Endodermal cell (in vitro differentiated cells): ENCODE results near the gene RGS13. TPM values are rescaled to one million over a fixed set of nuclear protein-coding genes. Genes with fewer than 3 reads are reported as not detected.

ENCODE experiments used
- DNase-seq: peaks from one replicate; pipeline ENCODE4 v3.0.0-alpha.2; 2017
- H3K27ac ChIP-seq: 2 replicates; pipeline ENCODE4 v1.5.1; 2013; ENCODE audit warnings: mild to moderate bottlenecking, low read depth, low read length, moderate library complexity
- H3K27me3 ChIP-seq: 2 replicates; pipeline ENCODE4 v1.6.1; 2013; ENCODE audit warnings: mild to moderate bottlenecking, low read length, moderate library complexity; ENCODE audit not compliant: insufficient read depth, control insufficient read depth, poor library complexity, severe bottlenecking
- H3K36me3 ChIP-seq: 2 replicates; pipeline ENCODE4 v1.7.0; 2013; ENCODE audit warnings: mild to moderate bottlenecking, low read length, moderate library complexity; ENCODE audit not compliant: control insufficient read depth, insufficient read depth
- H3K4me1 ChIP-seq: one replicate; pipeline ENCODE4 v1.7.0; 2013; ENCODE audit warnings: low read length; ENCODE audit not compliant: control insufficient read depth, insufficient read depth
- H3K4me3 ChIP-seq: 2 replicates; pipeline ENCODE4 v1.5.1; 2013; ENCODE audit warnings: mild to moderate bottlenecking, low read length, moderate library complexity
- H3K9ac ChIP-seq: 2 replicates; pipeline ENCODE4 v1.6.1; 2013; ENCODE audit warnings: mild to moderate bottlenecking, low read length, moderate library complexity; ENCODE audit not compliant: poor library complexity, severe bottlenecking; ENCODE audit errors: extremely low read depth
- H3K9me3 ChIP-seq: 2 replicates; pipeline ENCODE4 v1.6.1; 2013; ENCODE audit warnings: mild to moderate bottlenecking, low read length, moderate library complexity; ENCODE audit not compliant: control insufficient read depth
- H3K27ac Mint-ChIP-seq: 2 replicates; pipeline ENCODE4 v1.8.0; 2020; ENCODE audit warnings: mixed read lengths
- H3K27me3 Mint-ChIP-seq: 2 replicates; pipeline ENCODE4 v1.8.0; 2021; ENCODE audit warnings: mild to moderate bottlenecking, mixed read lengths; ENCODE audit not compliant: insufficient read depth
- H3K36me3 Mint-ChIP-seq: 2 replicates; pipeline ENCODE4 v1.8.0; 2020; ENCODE audit warnings: low read depth, mixed read lengths
- H3K4me1 Mint-ChIP-seq: 2 replicates; pipeline ENCODE4 v1.8.0; 2020; ENCODE audit warnings: mixed read lengths
- H3K4me3 Mint-ChIP-seq: 2 replicates; pipeline ENCODE4 v1.8.0; 2020; ENCODE audit warnings: mild to moderate bottlenecking, moderate library complexity, mixed read lengths
- H3K9me3 Mint-ChIP-seq: 2 replicates; pipeline ENCODE4 v1.8.0; 2020; ENCODE audit warnings: mild to moderate bottlenecking, mixed read lengths
- whole genome bisulfite sequencing, 2 experiments: methylation state at CpG; one replicate each; pipeline versions ENCODE4 v1.1.5 to v1.1.7; 2013; ENCODE audit warnings: missing lambda C conversion rate in 2 of 2, mixed read lengths in 1 of 2; ENCODE audit not compliant: insufficient coverage in 1 of 2, insufficient read length in 1 of 2; 5-methylcytosine and 5-hydroxymethylcytosine counted together
- total RNA-seq, 2 donors: library from RNA; stranded (reverse); fragmentation: NEBNext Ultra II Directional in 1 of 2; extraction: Animal tissue kit (Norgen Biotek cat#: 25700) in 1 of 2; gene quantifications; 2 replicates in 1 of 2; 3 replicates in 1 of 2; pipeline ENCODE4 v1.2.1, GENCODE V29; 2021
- TF ChIP-seq, protein P1 (sequence below): fragments of 200-600 bp; sonication (generic); conservative IDR thresholded peaks from 2 replicates; pipeline ENCODE4 v1.5.0; 2021; ENCODE audit warnings: antibody characterized with exemption, mild to moderate bottlenecking

RGS13 gene
- total RNA-seq, 2 donors from 2014 or later, result not detected

DNA sequence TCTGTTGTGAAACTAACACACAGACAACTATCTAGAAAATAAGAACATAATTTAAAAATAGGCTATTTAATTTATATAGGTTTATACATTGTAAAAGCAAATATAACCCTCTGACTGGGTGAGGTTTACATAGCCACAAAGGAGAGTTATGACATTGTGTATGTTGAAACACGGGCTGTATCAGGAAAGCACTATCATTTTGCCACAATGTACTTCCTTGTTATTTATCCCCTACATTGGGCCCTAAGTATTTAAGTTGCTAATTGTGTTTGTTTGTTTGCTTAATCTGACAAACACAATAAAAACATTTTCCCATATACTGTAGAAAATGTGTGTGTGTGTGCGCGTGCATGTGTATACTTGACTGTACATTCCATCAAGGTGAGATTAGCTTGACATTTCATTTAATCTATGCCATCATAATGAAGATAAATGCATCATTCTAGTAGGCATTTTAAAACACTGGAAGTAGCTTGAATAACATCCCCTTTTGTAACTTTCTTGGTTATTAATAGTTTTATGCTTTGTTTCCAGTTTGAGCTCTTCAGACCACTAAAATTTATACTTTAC, 72.1 kb downstream of the RGS13 start:
- no peaks in the 10 kb centered on the region for H3K9me3 ChIP-seq
- TF ChIP-seq, protein P1, sequence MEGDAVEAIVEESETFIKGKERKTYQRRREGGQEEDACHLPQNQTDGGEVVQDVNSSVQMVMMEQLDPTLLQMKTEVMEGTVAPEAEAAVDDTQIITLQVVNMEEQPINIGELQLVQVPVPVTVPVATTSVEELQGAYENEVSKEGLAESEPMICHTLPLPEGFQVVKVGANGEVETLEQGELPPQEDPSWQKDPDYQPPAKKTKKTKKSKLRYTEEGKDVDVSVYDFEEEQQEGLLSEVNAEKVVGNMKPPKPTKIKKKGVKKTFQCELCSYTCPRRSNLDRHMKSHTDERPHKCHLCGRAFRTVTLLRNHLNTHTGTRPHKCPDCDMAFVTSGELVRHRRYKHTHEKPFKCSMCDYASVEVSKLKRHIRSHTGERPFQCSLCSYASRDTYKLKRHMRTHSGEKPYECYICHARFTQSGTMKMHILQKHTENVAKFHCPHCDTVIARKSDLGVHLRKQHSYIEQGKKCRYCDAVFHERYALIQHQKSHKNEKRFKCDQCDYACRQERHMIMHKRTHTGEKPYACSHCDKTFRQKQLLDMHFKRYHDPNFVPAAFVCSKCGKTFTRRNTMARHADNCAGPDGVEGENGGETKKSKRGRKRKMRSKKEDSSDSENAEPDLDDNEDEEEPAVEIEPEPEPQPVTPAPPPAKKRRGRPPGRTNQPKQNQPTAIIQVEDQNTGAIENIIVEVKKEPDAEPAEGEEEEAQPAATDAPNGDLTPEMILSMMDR, result no peak
- H3K27me3 ChIP-seq, result no peaks in the 10 kb centered on the region
- 94% methylated on average over 3 of the region's 3 CpGs; no CpG with 5 or more reads in 1 of the 2 experiments for WGBS, 2 experiments
- Mint-ChIP-seq H3K27me3 (no peaks in the 10 kb centered on the region), H3K4me3 (no peak overlapping the region), H3K36me3 (no peaks in the 10 kb centered on the region), H3K27ac (no peak overlapping the region), H3K9me3 (no peaks in the 10 kb centered on the region), H3K4me1 (peaks cover 4% of the 10 kb centered on the region)
- H3K4me1 ChIP-seq, result no peaks in the 10 kb centered on the region
- no peaks in the 10 kb centered on the region for H3K36me3 ChIP-seq
- no peak for DNase-seq
- no peak overlapping the region for H3K27ac ChIP-seq
- no peak overlapping the region for H3K4me3 ChIP-seq
- no peak overlapping the region for H3K9ac ChIP-seq

DNA sequence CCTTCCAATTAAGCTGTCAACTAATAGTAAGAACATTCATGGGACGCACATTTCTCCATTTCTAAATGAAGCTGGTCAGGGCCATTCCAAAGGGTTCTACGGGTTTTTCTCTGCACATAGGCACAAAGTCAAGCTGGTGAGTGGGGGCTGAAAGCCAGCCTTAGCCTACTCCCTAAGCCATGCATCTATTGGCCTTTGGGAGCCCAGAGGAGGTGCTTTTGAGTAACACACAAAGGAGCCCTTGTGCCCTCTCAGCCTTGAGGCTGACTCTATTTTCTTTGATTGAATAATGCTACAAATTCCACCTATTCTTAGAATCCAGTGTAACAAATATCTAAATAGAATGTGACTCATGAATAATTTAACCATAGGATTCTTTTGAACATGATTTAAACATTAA, 73.6 kb downstream of the RGS13 start:
- Histone ChIP-seq H3K4me3 (no peak overlapping the region), H3K9ac (no peak overlapping the region), H3K27me3 (no peaks in the 10 kb centered on the region), H3K36me3 (no peaks in the 10 kb centered on the region), H3K27ac (no peak overlapping the region), H3K9me3 (no peaks in the 10 kb centered on the region), H3K4me1 (no peaks in the 10 kb centered on the region)
- TF ChIP-seq, protein P1, result no peak
- Mint-ChIP-seq H3K4me3 (no peak overlapping the region), H3K27ac (no peak overlapping the region), H3K36me3 (no peaks in the 10 kb centered on the region), H3K27me3 (no peaks in the 10 kb centered on the region), H3K4me1 (peaks cover 5% of the 10 kb centered on the region), H3K9me3 (no peaks in the 10 kb centered on the region)
- WGBS, 2 experiments, result 83 to 86% methylated on average over 2 of the region's 2 CpGs
- no peak for DNase-seq

Other genes starting within 250 kb of the RGS13 start
- not detected for gene RGS1, start 60.4 kb upstream of the RGS13 start, total RNA-seq
- gene RGS2, start 172.9 kb downstream of the RGS13 start, total RNA-seq, result 10 to 100 TPM; 14.1 to 14.2 TPM